GM10248 (cell line): ENCODE results near the gene NOL11.

Experiments
- CTCF ChIA-PET: fragments of 300-600 bp; sonication (Branson Sonifier 250); formaldehyde crosslinking; extraction: SDS; loops from one replicate; lab custom pipeline; 2021; ENCODE audit warnings: antibody characterized with exemption; lab: Yijun Ruan, JAX
- POLR2A ChIA-PET: fragments of 350-650 bp; sonication (Branson Sonifier 250); formaldehyde crosslinking; extraction: SDS; loops from one replicate; lab custom pipeline; 2020; ENCODE audit warnings: antibody characterized with exemption; lab: Yijun Ruan, JAX
- DNase-seq: peaks from one replicate; pipeline ENCODE4 v3.0.0; 2012; ENCODE audit errors: extremely low spot score
- TF ChIP-seq, protein P1 (sequence below): IDR thresholded peaks from 2 replicates; pipeline ENCODE4 v1.5.1; 2012; ENCODE audit warnings: mild to moderate bottlenecking, low read depth; ENCODE audit errors: extremely low read depth, missing control alignments, control extremely low read depth

The NOL11 gene

DNA sequence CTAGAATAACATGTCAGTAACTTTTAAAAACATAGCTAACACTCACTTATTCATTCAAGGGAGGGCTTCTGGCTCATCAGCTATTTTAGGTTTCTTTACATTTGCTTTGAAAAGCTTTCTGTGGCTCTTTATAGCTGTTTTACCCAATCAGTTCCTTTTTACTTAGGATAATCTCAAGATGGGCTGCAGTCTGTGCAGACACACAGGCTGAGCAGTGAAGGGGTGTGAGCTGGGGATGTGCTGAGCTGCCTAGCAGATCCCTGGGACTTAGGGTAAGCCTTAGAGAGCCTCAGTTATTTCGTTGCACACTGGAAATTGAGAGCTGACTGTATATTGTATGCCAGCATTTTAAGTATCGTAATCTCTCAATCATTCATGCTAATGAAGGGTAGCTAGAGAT, 30.2 kb upstream of the NOL11 start:
- ChIA-PET CTCF (interaction anchor here (0.9 to 6.5 kb wide), 13 partner anchors 8 to 314 kb away, joined by 3 to 63 read pairs (median 5); no protein-coding TSS in a partner anchor), POLR2A (interaction anchor here (0.7 kb wide), 1 partner anchor 383 kb away, joined by 6 read pairs; no protein-coding TSS in a partner anchor)
- TF ChIP-seq, protein P1, sequence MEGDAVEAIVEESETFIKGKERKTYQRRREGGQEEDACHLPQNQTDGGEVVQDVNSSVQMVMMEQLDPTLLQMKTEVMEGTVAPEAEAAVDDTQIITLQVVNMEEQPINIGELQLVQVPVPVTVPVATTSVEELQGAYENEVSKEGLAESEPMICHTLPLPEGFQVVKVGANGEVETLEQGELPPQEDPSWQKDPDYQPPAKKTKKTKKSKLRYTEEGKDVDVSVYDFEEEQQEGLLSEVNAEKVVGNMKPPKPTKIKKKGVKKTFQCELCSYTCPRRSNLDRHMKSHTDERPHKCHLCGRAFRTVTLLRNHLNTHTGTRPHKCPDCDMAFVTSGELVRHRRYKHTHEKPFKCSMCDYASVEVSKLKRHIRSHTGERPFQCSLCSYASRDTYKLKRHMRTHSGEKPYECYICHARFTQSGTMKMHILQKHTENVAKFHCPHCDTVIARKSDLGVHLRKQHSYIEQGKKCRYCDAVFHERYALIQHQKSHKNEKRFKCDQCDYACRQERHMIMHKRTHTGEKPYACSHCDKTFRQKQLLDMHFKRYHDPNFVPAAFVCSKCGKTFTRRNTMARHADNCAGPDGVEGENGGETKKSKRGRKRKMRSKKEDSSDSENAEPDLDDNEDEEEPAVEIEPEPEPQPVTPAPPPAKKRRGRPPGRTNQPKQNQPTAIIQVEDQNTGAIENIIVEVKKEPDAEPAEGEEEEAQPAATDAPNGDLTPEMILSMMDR: no peak
- no peak for DNase-seq

DNA sequence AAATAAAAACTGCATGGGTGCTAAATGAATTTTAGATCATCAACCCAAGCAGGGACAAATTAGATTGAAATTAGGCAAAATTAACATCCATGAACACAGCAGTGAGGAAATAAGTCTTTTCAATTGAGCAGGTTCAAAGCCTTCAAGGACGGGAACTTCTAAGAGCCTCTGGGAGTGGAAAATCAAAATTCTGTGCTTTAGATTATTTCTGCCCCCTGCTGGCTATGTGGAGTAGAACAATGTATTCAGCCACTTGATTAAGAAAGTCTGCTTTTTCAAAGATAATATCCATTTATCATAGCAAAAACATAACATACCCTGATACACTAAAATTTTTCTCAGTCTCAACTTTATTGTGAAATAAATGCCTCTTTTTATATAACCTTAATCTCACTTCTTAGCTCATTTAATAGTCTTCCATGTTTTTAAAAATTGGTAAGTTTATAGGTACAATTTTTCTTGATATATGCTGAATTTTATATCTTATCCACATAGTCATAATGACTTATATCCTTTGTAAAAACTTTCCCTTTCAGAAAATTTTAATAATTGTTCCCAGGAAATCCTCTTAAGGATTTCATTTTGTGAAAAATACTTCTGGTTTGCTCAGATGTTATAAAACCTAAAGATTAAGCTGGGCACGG, 28.1 kb upstream of the NOL11 start:
- peak; percentile 80 for DNase-seq
- TF ChIP-seq, protein P1: peak; percentile 70
- ChIA-PET POLR2A (no interaction called here), CTCF (interaction anchor here (0.7 to 6.5 kb wide), 19 partner anchors 9 to 322 kb away, joined by 3 to 63 read pairs (median 4); no protein-coding TSS in a partner anchor)

DNA sequence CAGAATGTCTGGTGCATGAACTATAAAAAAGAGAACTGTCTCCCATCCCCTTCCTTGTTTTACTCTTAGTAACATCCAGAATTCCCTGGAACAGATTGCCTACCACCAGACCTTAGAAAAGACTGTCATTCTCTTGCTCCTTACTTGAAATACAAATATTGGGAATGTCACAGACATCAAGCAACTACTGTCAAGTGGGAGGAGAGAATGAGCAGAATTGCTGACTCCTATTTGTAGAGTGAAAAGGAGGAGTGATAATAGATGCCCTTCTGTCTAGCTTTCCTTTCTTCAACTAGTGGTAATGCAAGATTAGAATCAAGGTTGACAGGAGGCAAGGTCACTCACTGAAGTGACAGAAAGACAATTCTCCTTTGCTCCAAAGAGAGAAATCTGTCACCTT, 23.9 kb upstream of the NOL11 start:
- no peak for DNase-seq
- ChIA-PET POLR2A (no interaction called here), CTCF (interaction anchor here (1.4 to 3.3 kb wide), 6 partner anchors 12 to 319 kb away, joined by 3 to 11 read pairs (median 5); no protein-coding TSS in a partner anchor)
- TF ChIP-seq, protein P1: no peak

DNA sequence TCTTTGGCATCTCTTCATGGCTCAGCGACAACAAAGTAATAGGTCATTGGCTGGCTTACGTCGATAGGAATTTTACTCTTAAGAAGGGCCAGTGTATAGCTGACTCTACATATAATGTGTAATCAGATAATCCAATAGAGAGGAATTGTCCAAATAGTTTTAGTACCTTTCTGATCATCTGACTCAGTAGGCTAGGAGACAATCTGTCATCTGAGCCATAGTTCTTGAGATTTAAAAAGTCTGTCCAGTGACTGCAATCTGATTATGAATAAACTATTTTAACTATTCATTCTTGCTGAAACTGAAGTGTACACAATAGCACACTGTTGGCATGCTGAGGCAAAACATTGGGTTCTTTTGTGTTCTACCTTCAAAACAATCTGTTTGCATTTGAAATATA, 21.4 kb upstream of the NOL11 start:
- no peak for DNase-seq
- ChIA-PET POLR2A (no interaction called here), CTCF (interaction anchor here (1.0 to 2.8 kb wide), 3 partner anchors 9 to 317 kb away, joined by 3 to 14 read pairs (median 10); no protein-coding TSS in a partner anchor)
- TF ChIP-seq, protein P1: no peak

DNA sequence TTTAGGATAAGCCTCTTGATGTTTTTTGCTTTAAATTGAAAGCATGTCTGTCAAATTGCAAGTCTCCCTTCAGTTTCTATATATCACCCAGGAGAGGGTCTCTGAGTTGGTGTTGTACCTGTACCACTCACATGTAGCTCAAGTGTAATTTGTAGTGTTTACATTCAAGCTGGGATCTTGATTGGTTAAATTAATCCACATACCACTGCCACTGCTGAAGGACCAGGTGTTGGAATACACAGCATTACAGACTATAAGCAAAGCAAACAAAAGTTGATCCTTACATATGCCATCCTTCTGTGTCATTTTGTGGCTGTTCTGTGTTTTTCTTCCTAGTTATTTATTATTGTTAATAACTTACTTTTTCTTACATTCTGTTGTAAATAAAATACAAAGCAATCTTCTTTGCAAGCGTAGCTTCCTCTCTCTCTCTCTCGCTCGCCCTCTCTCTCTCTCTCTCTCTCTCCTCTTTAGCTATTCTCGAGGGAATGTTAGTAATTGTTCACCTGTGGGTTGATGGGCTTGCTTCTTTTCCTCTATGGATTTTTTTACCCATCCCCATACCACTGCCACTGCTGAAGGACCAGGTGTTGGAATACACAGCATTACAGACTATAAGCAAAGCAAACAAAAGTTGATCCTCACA, 20.8 kb upstream of the NOL11 start:
- no peak for DNase-seq
- ChIA-PET CTCF (interaction anchor here (0.7 to 2.8 kb wide), 5 partner anchors 9 to 318 kb away, joined by 3 to 14 read pairs (median 5); no protein-coding TSS in a partner anchor), POLR2A (no interaction called here)
- TF ChIP-seq, protein P1: no peak

DNA sequence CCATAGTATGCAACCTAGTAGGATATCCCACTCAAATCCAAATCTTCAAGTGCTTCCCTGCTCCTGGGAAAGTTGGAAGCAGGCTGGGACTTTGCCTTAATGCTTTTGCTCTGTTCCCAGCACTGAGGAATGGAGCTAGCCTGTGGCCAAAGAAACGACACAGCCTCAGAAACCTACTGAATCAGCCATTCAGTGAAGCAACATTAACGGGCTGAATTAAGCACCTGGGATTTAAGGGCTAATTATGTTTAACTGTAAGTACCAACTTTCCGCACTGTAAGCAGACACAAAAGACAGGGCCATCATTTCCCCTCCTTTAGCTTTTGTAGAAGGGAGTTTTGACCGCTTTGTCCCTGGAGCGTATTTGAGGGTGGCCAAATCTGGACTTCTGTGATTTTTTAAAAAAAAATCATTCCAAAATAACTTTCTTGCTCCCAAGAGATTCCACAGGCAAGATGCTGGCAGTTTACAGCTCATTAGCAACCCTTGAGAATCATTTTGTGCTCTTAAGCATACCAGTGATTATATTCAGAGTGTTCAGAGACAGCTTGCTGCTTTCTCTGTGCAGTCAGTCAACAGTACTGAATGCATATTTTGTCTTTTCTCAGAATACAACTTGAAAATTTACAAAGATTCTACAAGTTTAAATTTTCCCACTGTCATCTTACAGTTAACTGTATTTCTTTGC, 17.6 kb upstream of the NOL11 start:
- ChIA-PET CTCF (interaction anchor here (1.0 to 1.3 kb wide), 4 partner anchors 10 to 328 kb away, joined by 3 to 6 read pairs (median 4); no protein-coding TSS in a partner anchor), POLR2A (no interaction called here)
- TF ChIP-seq, protein P1: no peak
- no peak for DNase-seq
